HG03175 (cell line): ENCODE measurements around the gene TRA2A.
A peak's percentile ranks its signal among the peaks of the same experiment; 100 is the strongest.
"Not testable (repeated sequence)": the region's sequence is repeated elsewhere in the genome, so short reads cannot be mapped to it uniquely, and the experiment has no call there.

Experiments
- ATAC-seq: cut with Tn5 transposase; IDR thresholded peaks from one replicate; pipeline ENCODE4 v1.9.1; 2021; ENCODE audit warnings: mild to moderate bottlenecking, moderate library complexity; ENCODE audit not compliant: unreplicated experiment

Gene TRA2A

GRCh38 chr7:23531794-23532489 is at the start of gene TRA2A:
TRA2A (minus strand) TSS chr7:23531981; CDS start chr7:23531824, 157 bp downstream.
- ATAC-seq: peak; percentile 86

GRCh38 chr7:23570592-23571200 is 38.9 kb upstream of the TRA2A start:
- ATAC-seq: peak; percentile 86

- ATAC-seq: no peak
These were observed 26.5 kb upstream of the TRA2A start for GRCh38 chr7:23558303-23558702.

- ATAC-seq: no peak
These were observed 15.9 kb upstream of the TRA2A start for GRCh38 chr7:23547662-23548061.

GRCh38 chr7:23546897-23547572 is 15.3 kb upstream of the TRA2A start:
- peak; percentile 67 for ATAC-seq

GRCh38 chr7:23545493-23545892 is 13.7 kb upstream of the TRA2A start:
- ATAC-seq: no peak

GRCh38 chr7:23544913-23545354 is 13.2 kb upstream of the TRA2A start:
- peak; percentile 79 for ATAC-seq

GRCh38 chr7:23542752-23543151 is 11.0 kb upstream of the TRA2A start:
- no peak for ATAC-seq

- peak; percentile 65 for ATAC-seq
These were observed 7.7 kb upstream of the TRA2A start for GRCh38 chr7:23539494-23539907.

- ATAC-seq: no peak
These were observed 6.5 kb upstream of the TRA2A start for GRCh38 chr7:23538301-23538700.

GRCh38 chr7:23533238-23533604 is 1.4 kb upstream of the TRA2A start:
- ATAC-seq: no peak

- ATAC-seq: no peak
These were observed 883 bp upstream of the TRA2A start for GRCh38 chr7:23532490-23533237.

- peak; percentile 31 for ATAC-seq
These were observed 559 bp downstream of the TRA2A start for GRCh38 chr7:23531050-23531793.

GRCh38 chr7:23530405-23530804 is 1.4 kb downstream of the TRA2A start:
- peak; percentile 32 for ATAC-seq

GRCh38 chr7:23529262-23529859 is 2.4 kb downstream of the TRA2A start:
- no peak for ATAC-seq

- ATAC-seq: not testable (repeated sequence)
These were observed 6.2 kb downstream of the TRA2A start for GRCh38 chr7:23525611-23526010.

- ATAC-seq: no peak
These were observed 7.3 kb downstream of the TRA2A start for GRCh38 chr7:23524473-23524872.

GRCh38 chr7:23523486-23524075 is 8.2 kb downstream of the TRA2A start:
- ATAC-seq: no peak

- no peak for ATAC-seq
These were observed 11.2 kb downstream of the TRA2A start for GRCh38 chr7:23520582-23520981.

- no peak for ATAC-seq
These were observed 17.0 kb downstream of the TRA2A start for GRCh38 chr7:23514755-23515154.
